HG03060 (cell line): ENCODE measurements around the gene ALOXE3.

Experiments
- ATAC-seq: cut with Tn5 transposase; IDR thresholded peaks from one replicate; pipeline ENCODE4 v1.9.1; 2021; ENCODE audit warnings: low read depth, moderate number of reproducible peaks; ENCODE audit not compliant: unreplicated experiment

ALOXE3 gene

DNA sequence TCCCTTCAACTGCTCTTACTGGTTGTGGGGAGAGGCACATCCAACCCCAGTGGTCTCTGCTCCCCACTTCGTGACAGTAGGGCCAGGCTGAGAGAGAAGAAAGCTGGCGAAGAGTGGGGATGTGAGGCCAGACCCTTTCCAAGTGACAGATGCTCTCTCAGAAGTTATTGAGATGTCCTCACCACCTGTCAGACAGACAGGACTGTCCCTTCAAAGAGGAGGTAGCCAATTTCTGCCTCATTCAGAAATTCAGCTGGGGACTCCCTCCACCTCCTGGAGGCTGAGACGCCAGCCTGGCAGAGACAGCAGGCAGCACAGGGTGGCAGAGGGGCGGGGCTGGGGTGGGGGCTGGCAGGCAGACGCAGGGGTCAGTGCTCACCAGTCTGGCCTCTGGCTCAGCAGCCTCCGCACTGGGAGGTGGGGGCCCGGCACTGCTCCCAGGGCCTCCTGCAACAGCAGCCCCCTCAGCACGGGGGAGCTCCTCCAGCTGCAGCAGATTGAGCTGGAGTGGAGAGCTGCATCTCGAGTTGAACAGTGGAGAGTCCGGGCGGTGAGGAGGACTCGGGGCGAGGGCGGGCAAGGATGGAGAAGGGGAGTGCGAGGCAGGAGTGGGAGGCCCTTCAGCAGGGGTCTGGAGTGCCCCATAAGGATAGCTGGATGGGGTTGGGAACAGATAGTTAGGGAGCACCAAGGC is 24.7 kb upstream of the ALOXE3 start:
- no peak for ATAC-seq

GRCh38 chr17:8142158-8142886 is 24.0 kb upstream of the ALOXE3 start:
- ATAC-seq: no peak

- no peak for ATAC-seq
These were observed 23.4 kb upstream of the ALOXE3 start for GRCh38 chr17:8141741-8142140.

GRCh38 chr17:8141045-8141444 is 22.7 kb upstream of the ALOXE3 start:
- no peak for ATAC-seq

DNA sequence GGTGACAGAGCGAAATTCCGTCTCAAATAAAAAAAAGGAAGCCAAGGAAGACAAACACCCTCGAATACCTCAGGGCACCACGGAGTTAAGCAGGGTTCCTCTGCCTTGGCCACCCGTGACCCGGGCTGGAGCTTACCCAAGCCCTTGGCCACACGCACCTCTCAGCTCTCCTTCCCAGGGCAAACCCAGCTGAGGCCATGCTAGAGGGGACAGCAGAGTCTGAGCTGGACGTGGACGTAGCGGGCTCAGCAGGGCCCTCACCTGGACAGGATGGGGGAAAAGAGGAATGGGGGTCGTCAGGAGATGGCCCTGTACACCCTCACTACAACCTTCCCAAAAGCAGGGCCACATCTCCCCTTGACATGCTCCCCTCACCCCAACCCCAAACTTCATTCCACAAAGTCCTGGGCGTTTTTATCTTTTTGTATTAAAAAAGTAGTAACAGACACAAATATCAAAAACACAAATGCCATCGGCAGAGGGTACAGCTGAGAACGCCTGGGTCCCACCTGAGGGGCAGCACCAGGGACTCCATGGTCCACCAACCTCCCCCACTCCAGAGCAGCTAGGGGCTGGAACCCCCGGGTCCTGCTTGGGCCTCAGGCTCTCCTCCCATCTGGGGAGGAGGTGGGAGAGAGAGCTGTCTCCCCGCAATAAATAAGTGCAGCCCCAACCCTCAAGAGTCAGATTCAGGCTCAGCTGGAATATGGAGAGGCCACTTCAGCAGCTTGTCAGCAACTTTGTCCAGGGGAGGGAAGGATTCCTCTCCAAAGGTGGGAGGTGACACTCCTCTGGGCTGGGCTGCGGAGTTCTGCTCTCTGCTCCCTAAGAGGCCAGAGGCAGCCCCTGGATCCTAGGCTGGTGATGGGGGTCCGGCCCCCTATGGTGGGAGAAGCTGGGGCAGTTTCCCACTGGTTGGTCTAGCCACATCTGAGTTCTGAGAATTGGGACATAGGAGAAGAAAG is 22.0 kb upstream of the ALOXE3 start:
- no peak for ATAC-seq

DNA sequence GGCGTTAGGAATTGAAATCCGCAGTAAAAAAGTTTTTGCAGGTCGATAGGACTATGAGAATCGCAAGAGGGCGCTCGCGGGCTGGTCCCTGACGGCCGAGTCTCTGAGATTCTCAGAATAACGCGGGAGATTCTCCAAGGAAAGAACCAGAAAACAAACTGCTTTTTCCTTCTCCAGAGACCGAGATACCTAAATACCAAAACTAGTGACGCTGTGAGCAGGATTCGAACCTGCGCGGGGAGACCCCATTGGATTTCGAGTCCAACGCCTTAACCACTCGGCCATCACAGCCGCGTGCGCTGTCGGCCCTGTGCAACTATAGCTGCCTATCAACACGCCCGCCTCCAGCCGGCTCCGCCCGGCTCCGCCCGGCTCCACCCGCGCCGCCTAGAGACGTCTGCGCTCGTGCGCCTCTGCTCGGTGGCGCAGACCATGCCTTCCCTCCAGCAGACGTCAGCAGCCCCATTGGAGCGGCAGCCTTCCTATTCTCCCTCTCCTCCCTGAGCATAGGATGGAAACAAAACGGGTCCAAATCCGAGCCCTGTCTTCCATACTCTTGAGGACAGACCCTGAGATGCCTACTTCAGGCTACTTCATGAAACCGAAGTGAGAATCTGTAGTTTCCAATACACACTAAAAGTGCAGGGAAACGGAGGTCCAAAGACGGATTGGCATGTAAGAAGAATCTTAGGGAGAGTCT is 20.5 kb upstream of the ALOXE3 start:
- peak; percentile 63 for ATAC-seq

DNA sequence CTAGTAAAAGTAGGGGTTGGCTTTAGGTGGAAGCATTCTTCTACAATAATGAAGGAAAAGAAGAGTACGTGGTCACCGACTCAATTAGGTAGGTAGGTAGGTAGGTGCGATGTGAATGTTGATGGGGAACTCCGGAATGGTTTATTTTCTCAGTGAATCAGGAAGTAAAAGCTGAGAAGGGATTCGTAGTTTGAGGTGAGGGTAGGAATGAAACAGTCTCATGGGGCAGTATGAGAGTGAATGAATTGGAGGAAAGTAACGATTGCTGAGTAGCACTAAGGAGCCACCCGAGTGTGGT is 20.0 kb upstream of the ALOXE3 start:
- ATAC-seq: no peak

DNA sequence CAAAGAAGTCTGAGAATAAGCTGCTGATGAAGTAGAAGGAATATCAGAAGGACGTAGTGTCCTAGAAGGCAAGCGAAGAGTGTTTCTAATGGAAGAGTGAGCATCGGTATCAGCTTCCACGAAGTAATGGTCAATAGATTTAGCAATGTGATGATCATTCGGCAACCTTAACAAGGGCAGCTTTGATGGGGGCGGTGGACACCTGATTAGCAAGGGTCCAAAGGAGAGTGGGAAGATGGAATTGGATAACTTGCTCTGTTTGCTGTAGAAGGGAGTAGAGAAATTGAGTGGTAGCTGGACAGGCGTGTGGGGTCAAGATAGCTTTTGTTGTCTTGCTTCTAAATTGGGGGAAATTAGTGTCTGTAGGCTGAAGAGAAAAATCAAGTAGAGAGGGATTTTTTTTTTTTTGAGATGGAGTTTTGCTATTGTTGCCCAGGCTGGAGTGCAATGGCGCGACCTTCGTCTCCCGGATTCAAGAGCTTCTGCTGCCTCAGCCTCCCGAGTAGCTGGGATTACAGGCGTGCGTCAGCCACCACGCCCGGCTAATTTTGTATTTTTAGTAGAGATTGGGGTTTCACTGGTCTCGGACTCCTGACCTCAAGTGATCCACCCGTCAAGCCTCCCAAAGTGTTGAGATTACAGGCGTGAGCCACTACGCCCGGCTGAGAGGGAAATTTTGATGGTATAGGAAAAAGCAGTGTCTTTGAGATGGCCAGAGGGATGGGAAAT is 19.5 kb upstream of the ALOXE3 start:
- no peak for ATAC-seq

GRCh38 chr17:8133941-8134340 is 15.6 kb upstream of the ALOXE3 start:
- no peak for ATAC-seq

GRCh38 chr17:8133399-8133798 is 15.1 kb upstream of the ALOXE3 start:
- ATAC-seq: no peak

DNA sequence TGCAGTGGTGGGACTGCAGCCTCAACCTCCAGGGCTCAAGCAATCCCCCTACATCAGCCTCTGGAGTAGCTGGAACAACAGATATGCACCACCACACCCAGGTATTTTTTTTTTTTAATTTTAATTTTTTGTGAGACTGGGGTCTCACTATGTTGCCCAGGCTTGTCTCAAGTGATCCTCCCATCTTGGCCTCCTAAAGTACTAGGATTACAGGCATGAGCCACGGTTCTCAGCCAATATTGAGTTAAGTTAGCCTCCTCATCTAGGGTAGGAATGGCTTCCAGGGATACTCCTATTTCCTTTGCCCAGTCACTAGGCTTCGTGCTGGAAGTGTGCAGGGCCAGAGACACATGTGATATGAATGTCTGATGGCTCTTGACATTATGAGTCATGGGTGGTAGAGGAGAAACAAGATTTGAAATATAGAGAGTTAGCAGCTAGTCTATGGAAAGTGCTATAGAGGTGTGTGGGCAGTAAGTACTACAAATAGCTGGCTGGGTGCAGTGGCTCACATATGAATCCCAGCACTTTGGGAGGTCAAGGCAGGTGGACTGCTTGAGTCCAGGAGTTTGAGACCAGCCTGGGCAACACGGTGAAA is 13.6 kb upstream of the ALOXE3 start:
- ATAC-seq: no peak

- ATAC-seq: no peak
These were observed 9.9 kb upstream of the ALOXE3 start for GRCh38 chr17:8128125-8128784.

GRCh38 chr17:8126491-8127066 is 8.3 kb upstream of the ALOXE3 start:
- no peak for ATAC-seq

DNA sequence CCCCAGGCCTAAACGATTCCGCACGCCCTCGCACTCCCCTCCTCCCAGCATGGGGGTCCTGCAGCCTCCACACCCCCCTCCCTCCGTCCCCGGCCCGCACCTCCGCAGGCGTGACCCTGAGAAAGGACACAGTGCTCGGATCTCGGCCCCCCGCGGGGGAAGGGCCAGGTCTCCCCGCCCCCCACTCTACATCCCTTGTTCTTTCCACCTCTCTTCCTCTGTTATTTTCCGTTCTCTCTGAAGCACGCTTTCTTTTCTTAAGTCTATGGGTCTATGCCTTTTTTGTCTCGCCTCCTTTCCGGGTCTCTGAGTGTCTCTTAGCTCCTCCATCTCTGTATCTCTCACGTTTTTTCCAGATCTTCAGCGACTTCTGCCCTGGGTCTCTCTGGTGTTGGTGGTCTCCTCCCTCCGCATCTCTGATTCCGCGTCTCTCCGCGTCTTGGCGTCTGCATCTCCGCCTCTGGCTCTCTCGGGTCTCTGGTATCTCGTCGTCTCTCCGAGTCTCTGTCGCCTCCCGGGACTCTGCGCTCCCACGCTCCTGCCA is 7.7 kb upstream of the ALOXE3 start:
- no peak for ATAC-seq

DNA sequence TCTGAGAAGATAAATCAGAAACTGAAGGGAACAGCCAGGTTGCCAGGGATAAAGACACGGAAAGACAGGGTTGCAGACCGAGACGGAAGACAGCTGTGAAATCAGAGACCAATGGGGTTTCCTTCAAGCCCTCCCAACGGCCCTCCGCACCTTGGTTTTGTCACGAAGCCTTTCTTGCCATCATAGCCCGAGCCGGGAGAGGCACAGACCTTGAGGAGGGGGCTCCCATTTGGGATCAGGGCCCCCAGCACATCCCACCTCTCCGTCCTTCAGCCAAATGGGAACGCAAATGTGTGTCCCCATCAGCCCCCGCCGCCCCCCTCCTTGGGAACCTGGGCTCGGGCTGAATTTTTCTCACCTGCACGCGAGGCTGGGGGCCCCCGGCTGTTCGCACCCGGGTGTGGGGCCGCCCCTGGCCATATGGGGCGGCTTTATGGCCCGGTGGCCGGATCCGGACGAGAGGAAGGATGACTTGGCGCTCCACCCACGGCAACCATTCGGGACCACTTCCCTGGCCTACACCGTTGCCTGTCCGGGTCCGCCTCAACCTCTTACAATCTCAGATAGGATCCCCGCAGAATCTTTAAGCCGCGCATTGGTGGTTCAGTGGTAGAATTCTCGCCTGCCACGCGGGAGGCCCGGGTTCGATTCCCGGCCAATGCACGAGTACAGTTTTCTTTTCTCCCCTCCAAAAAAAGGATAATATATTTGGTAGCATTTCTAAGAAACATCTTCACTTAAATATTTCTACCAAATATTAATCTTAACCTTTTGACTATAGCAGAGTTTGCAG is 7.0 kb upstream of the ALOXE3 start:
- ATAC-seq: no peak

- no peak for ATAC-seq
These were observed 6.2 kb upstream of the ALOXE3 start for GRCh38 chr17:8124350-8125153.
